B cell (primary cell): Measurements from ENCODE around the gene GFAP. TPM values are rescaled to one million over a fixed set of nuclear protein-coding genes. Genes with fewer than 3 reads are reported as not detected.

Experiments used
- ATAC-seq: fragments of 200-7000 bp; cut with Tn5 transposase; one replicate; pipeline ENCODE4 v1.10.0; 2021; ENCODE audit warnings: low read depth, mild to moderate bottlenecking, moderate number of reproducible peaks, moderate library complexity
- CTCF ChIA-PET: fragments of 350-600 bp; sonication (Branson Sonifier 250); formaldehyde crosslinking; loops from one replicate; lab custom pipeline; 2021; ENCODE audit warnings: antibody characterized with exemption, inconsistent platforms; lab: Charles Lee
- POLR2A ChIA-PET: fragments of 350-600 bp; sonication (Branson Sonifier 250); formaldehyde crosslinking; loops from one replicate; lab custom pipeline; 2021; ENCODE audit warnings: antibody characterized with exemption; lab: Charles Lee
- DNase-seq: peaks from one replicate; pipeline ENCODE4 v3.0.0; 2013
- H2AFZ ChIP-seq: 2 replicates; pipeline ENCODE4 v1.6.1; 2012; ENCODE audit warnings: mild to moderate bottlenecking, low read depth, low read length; ENCODE audit not compliant: insufficient read depth, poor library complexity, severe bottlenecking
- H3K27ac ChIP-seq, 2 donors: 1 replicate in 1 of 2; 2 replicates in 1 of 2; pipeline ENCODE4 v1.5.1; 2012 to 2013; ENCODE audit warnings: low read length in 2 of 2, mild to moderate bottlenecking in 2 of 2, moderate library complexity in 1 of 2
- H3K27me3 ChIP-seq, 4 experiments: fragments of 200-600 bp in 1 of 4; sonication (generic) in 1 of 4; replicated peaks in 1 of 4; 1 replicate in 2 of 4; 2 replicates in 2 of 4; pipeline versions ENCODE4 v1.6.1 to v1.7.0; 2013 to 2016; ENCODE audit warnings: low read length in 3 of 4, mild to moderate bottlenecking in 2 of 4, mixed read lengths in 1 of 4, moderate library complexity in 1 of 4; ENCODE audit not compliant: insufficient read depth in 4 of 4, control insufficient read depth in 3 of 4; ENCODE audit errors: control extremely low read depth in 1 of 4
- H3K36me3 ChIP-seq, 2 experiments: replicated peaks in 1 of 2; 1 replicate in 1 of 2; 2 replicates in 1 of 2; pipeline versions ENCODE4 v1.6.1 to v1.7.1; 2013; ENCODE audit warnings: low read length in 1 of 2; ENCODE audit not compliant: insufficient read depth in 2 of 2, control insufficient read depth in 1 of 2; ENCODE audit errors: control extremely low read depth in 1 of 2, extremely low read depth in 1 of 2
- H3K4me1 ChIP-seq, 2 donors: fragments of 200-600 bp in 1 of 2; sonication (generic) in 1 of 2; 1 replicate in 1 of 2; 2 replicates in 1 of 2; pipeline versions ENCODE4 v1.5.1 to v1.6.1; 2013 to 2017; ENCODE audit warnings: low read length in 2 of 2; ENCODE audit not compliant: control insufficient read depth in 2 of 2, insufficient read depth in 2 of 2
- H3K4me2 ChIP-seq: replicated peaks from 2 replicates; pipeline ENCODE3; 2012; ENCODE audit warnings: mild to moderate bottlenecking, low read depth, low read length; ENCODE audit not compliant: poor library complexity, severe bottlenecking
- H3K4me3 ChIP-seq, 5 experiments: fragments of 200-600 bp in 1 of 5; sonication (generic) in 1 of 5; 1 replicate in 3 of 5; 2 replicates in 2 of 5; pipeline versions ENCODE4 v1.5.1 to v1.7.0; 2011 to 2016; ENCODE audit warnings: low read length in 4 of 5, mild to moderate bottlenecking in 4 of 5, low read depth in 2 of 5, control low read depth in 1 of 5, moderate library complexity in 1 of 5; ENCODE audit not compliant: insufficient read depth in 1 of 5; ENCODE audit errors: control extremely low read depth in 1 of 5, extremely low read depth in 1 of 5
- H3K79me2 ChIP-seq: fragments of 200-600 bp; sonication (generic); one replicate; pipeline ENCODE4 v1.6.0; 2016; ENCODE audit warnings: low read length; ENCODE audit not compliant: control insufficient read depth, insufficient read depth
- H3K9ac ChIP-seq: fragments of 200-600 bp; sonication (generic); 2 replicates; pipeline ENCODE4 v1.6.1; 2017; ENCODE audit warnings: mild to moderate bottlenecking, low read length, moderate library complexity
- H3K9me3 ChIP-seq, 3 donors: one replicate each; pipeline versions ENCODE4 v1.6.1 to v1.7.1; 2013; ENCODE audit warnings: low read length in 2 of 3; ENCODE audit not compliant: control insufficient read depth in 2 of 3, insufficient read depth in 1 of 3; ENCODE audit errors: control extremely low read depth in 1 of 3
- H4K20me1 ChIP-seq: 2 replicates; pipeline ENCODE4 v1.6.0; 2012; ENCODE audit warnings: mild to moderate bottlenecking, low read length; ENCODE audit not compliant: insufficient read depth, control insufficient read depth, poor library complexity, severe bottlenecking
- H3K27ac Mint-ChIP-seq: one replicate; pipeline ENCODE4 v1.8.0; 2021; ENCODE audit warnings: mixed read lengths
- H3K27me3 Mint-ChIP-seq: one replicate; pipeline ENCODE4 v1.8.0; 2021; ENCODE audit warnings: mixed read lengths
- H3K4me1 Mint-ChIP-seq: one replicate; pipeline ENCODE4 v1.8.0; 2021; ENCODE audit warnings: mixed read lengths
- H3K4me3 Mint-ChIP-seq: one replicate; pipeline ENCODE4 v1.8.0; 2021; ENCODE audit warnings: mixed read lengths
- H3K9me3 Mint-ChIP-seq: one replicate; pipeline ENCODE4 v1.8.0; 2022; ENCODE audit warnings: mixed read lengths; ENCODE audit not compliant: insufficient read depth
- CTCF ChIP-seq: fragments of 200-600 bp; IDR thresholded peaks from one replicate; pipeline ENCODE4 v1.8.0; 2022; ENCODE audit warnings: antibody characterized with exemption, mild to moderate bottlenecking
- EZH2 ChIP-seq: IDR thresholded peaks from 2 replicates; pipeline ENCODE4 v1.6.1; 2012; ENCODE audit warnings: borderline replicate concordance, low read depth, mild to moderate bottlenecking, moderate library complexity, low read length; ENCODE audit not compliant: insufficient read depth, poor library complexity, severe bottlenecking
- WGBS: methylation state at CpG from one replicate; pipeline ENCODE4 v1.1.5; 2013; ENCODE audit warnings: missing lambda C conversion rate; ENCODE audit not compliant: insufficient coverage; 5-methylcytosine and 5-hydroxymethylcytosine counted together
- intact Hi-C: fragments of 100-400 bp; cut with micrococcal nuclease; formaldehyde crosslinking; loops from one replicate; pipeline ENCODE4 v1.10.0; 2022
- polyA plus RNA-seq: library from polyadenylated mRNA; depleted of rRNA; stranded (reverse); fragments of >200 nt; gene quantifications from 2 replicates; pipeline ENCODE4 v1.2.3, GENCODE V29; 2012
- total RNA-seq, 2 donors: library from RNA; stranded (reverse); fragments of 120-200 nt in 1 of 2; gene quantifications; 1 replicate in 1 of 2; 2 replicates in 1 of 2; pipeline versions ENCODE4 v1.2.3 to v1.2.4, GENCODE V29; 2013 to 2022

The GFAP gene
- total and polyA plus RNA-seq, 2 donors (not counting 1 experiment from before 2014, with no cell fraction given) = not detected

- Mint-ChIP-seq H3K27ac (no peak overlapping the region), H3K4me1 (peaks cover 8% of the 10 kb centered on the region), H3K4me3 (no peak overlapping the region), H3K27me3 (no peaks in the 10 kb centered on the region), H3K9me3 (no peaks in the 10 kb centered on the region)
- Histone ChIP-seq H3K4me3 (no peak overlapping the region), H3K4me2 (no peak overlapping the region), H3K9ac (no peak overlapping the region), H3K4me1 (peaks cover 14 to 17% of the 10 kb centered on the region in 2 donors), H4K20me1 (peaks cover 45% of the 10 kb centered on the region), H3K9me3 (no peaks in the 10 kb centered on the region), H2AFZ (no peak overlapping the region), H3K36me3 (peaks cover 2 to 63% of the 10 kb centered on the region in 2 experiments), H3K79me2 (peaks cover 46% of the 10 kb centered on the region), H3K27ac (no peak overlapping the region), H3K27me3 (no peaks in the 10 kb centered on the region)
- ChIA-PET POLR2A (no interaction called here), CTCF (no interaction called here)
- no peak for DNase-seq
- ATAC-seq = no peak
- no CpG with 5 or more reads among the region's 1 CpG for WGBS
- intact Hi-C loops = no loop called here
- TF ChIP-seq EZH2 = no peak
- no peak for TF ChIP-seq CTCF
Observed at GRCh38 chr17:44887016-44887415, 28.3 kb downstream of the GFAP start.

GRCh38 chr17:44884941-44885340, 30.4 kb downstream of the GFAP start:
- DNase-seq (no peak), ATAC-seq (no peak)
- no peaks in the 10 kb centered on the region for H3K9me3 Mint-ChIP-seq
- peaks cover 8 to 67% of the 10 kb centered on the region in 2 experiments for H3K36me3 ChIP-seq
- POLR2A ChIA-PET = no interaction called here
- H3K27ac Mint-ChIP-seq = no peak overlapping the region
- H3K27ac ChIP-seq = no peak overlapping the region
- H3K9me3 ChIP-seq = no peaks in the 10 kb centered on the region
- H3K9ac ChIP-seq = no peak overlapping the region
- no peak overlapping the region for H3K4me3 Mint-ChIP-seq
- no peaks in the 10 kb centered on the region for H3K27me3 ChIP-seq
- H2AFZ ChIP-seq = no peak overlapping the region
- TF ChIP-seq CTCF (no peak), EZH2 (no peak)
- H4K20me1 ChIP-seq = peaks cover 33% of the 10 kb centered on the region
- no peaks in the 10 kb centered on the region for H3K27me3 Mint-ChIP-seq
- peaks cover 14 to 17% of the 10 kb centered on the region in 2 donors for H3K4me1 ChIP-seq
- H3K4me3 ChIP-seq = no peak overlapping the region
- H3K79me2 ChIP-seq = peaks cover 32% of the 10 kb centered on the region
- intact Hi-C loops = no loop called here
- peaks cover 3% of the 10 kb centered on the region for H3K4me1 Mint-ChIP-seq
- no peak overlapping the region for H3K4me2 ChIP-seq
- WGBS = 100% methylated on average over 1 of the region's 2 CpGs
- CTCF ChIA-PET = interaction anchor here (1.3 kb wide), 1 partner anchor 9 kb away, joined by 3 read pairs; no protein-coding TSS in a partner anchor
